ENCODE measurements around the gene TACC2.
"Not testable (repeated sequence)": the region's sequence is repeated elsewhere in the genome, so short reads cannot be mapped to it uniquely, and the experiment has no call there.

Gene TACC2

GRCh38 chr10:122054048-122055025 is 65.4 kb downstream of the TACC2 start:
- DNase-seq (ENCODE audit: extremely low read depth, low read depth): no peak
- TF ChIP-seq CTCF (IDR thresholded peaks at IDR 0.05; ENCODE audit: low read depth, low read length): peak; percentile 53

- DNase-seq (ENCODE audit: extremely low read depth, low read depth): no peak
- no peak for TF ChIP-seq CTCF (IDR thresholded peaks at IDR 0.05; ENCODE audit: low read depth, low read length)
These were observed 66.3 kb downstream of the TACC2 start for GRCh38 chr10:122055252-122055651.

GRCh38 chr10:122056431-122057094 is 67.6 kb downstream of the TACC2 start:
- no peak for DNase-seq (ENCODE audit: extremely low read depth, low read depth)
- no peak for TF ChIP-seq CTCF (IDR thresholded peaks at IDR 0.05; ENCODE audit: low read depth, low read length)

- no peak for DNase-seq (ENCODE audit: extremely low read depth, low read depth)
- no peak for TF ChIP-seq CTCF (IDR thresholded peaks at IDR 0.05; ENCODE audit: low read depth, low read length)
These were observed 69.0 kb downstream of the TACC2 start for GRCh38 chr10:122057841-122058413.

GRCh38 chr10:122060250-122060649 is 71.3 kb downstream of the TACC2 start:
- TF ChIP-seq CTCF (IDR thresholded peaks at IDR 0.05; ENCODE audit: low read depth, low read length): no peak

GRCh38 chr10:122062831-122063674 is 74.1 kb downstream of the TACC2 start:
- peak; percentile 68 for DNase-seq (ENCODE audit: extremely low read depth, low read depth)
- TF ChIP-seq CTCF (IDR thresholded peaks at IDR 0.05; ENCODE audit: low read depth, low read length): no peak

More at GRCh38 chr10:122060250-122060649, 71.3 kb downstream of the TACC2 start:
- no peak for DNase-seq (ENCODE audit: extremely low read depth, low read depth)

GRCh38 chr10:122066337-122066939 is 77.5 kb downstream of the TACC2 start:
- DNase-seq (ENCODE audit: extremely low read depth, low read depth): not testable (repeated sequence)

Data from AG09319 (cell line).